Esophagus squamous epithelium (tissue), 4 donors: ENCODE measurements around the gene TEAD1.

Experiments
- POLR2A ChIP-seq, 4 donors: fragments of 450-650 bp; IDR thresholded peaks; one replicate each; pipeline ENCODE4 v1.6.1; 2017; ENCODE audit warnings: antibody characterized with exemption in 4 of 4, mild to moderate bottlenecking in 4 of 4, moderate library complexity in 3 of 4
- TF ChIP-seq, protein P1 (sequence below), 6 experiments: fragments of 450-650 bp in 4 of 6; fragments of 200-600 bp in 2 of 6; sonication (generic) in 2 of 6; IDR thresholded peaks; one replicate each; pipeline ENCODE4 v1.5.1; 2016 to 2019; ENCODE audit warnings: antibody characterized with exemption in 6 of 6, mild to moderate bottlenecking in 4 of 6, moderate library complexity in 4 of 6

DNA sequence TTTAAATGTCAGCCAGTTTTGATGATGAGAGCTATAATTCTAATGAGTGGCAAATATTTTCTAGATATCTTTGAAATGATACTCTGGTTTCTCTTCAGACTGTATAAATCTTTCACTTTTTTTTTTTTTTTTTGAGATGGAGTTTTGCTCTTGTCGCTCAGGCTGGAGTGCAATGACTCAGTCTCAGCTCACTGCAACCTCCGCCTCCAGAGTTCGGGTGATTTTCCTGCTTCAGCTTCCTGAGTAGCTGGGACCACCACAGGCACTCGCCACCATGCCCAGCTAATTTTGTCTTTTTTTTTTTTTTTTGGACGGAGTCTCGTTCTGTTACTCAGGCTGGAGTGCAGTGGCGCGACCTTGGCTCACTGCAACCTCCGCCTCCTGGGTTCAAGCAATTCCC, 113.6 kb downstream of the TEAD1 start:
- TF ChIP-seq, protein P1, sequence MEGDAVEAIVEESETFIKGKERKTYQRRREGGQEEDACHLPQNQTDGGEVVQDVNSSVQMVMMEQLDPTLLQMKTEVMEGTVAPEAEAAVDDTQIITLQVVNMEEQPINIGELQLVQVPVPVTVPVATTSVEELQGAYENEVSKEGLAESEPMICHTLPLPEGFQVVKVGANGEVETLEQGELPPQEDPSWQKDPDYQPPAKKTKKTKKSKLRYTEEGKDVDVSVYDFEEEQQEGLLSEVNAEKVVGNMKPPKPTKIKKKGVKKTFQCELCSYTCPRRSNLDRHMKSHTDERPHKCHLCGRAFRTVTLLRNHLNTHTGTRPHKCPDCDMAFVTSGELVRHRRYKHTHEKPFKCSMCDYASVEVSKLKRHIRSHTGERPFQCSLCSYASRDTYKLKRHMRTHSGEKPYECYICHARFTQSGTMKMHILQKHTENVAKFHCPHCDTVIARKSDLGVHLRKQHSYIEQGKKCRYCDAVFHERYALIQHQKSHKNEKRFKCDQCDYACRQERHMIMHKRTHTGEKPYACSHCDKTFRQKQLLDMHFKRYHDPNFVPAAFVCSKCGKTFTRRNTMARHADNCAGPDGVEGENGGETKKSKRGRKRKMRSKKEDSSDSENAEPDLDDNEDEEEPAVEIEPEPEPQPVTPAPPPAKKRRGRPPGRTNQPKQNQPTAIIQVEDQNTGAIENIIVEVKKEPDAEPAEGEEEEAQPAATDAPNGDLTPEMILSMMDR (IDR thresholded peaks at IDR 0.05), result no peak
- no peak for TF ChIP-seq POLR2A (IDR thresholded peaks at IDR 0.05)
